ENCODE measurements around the gene KRCC1. TPM values are rescaled to one million over a fixed set of nuclear protein-coding genes. Genes with fewer than 3 reads are reported as not detected.
"Not testable (repeated sequence)": the region's sequence is repeated elsewhere in the genome, so short reads cannot be mapped to it uniquely, and the experiment has no call there.

The KRCC1 gene
- total RNA-seq, 4 donors from 2014 or later, result 12.9 to 22.1 (median 17.9) TPM

DNA sequence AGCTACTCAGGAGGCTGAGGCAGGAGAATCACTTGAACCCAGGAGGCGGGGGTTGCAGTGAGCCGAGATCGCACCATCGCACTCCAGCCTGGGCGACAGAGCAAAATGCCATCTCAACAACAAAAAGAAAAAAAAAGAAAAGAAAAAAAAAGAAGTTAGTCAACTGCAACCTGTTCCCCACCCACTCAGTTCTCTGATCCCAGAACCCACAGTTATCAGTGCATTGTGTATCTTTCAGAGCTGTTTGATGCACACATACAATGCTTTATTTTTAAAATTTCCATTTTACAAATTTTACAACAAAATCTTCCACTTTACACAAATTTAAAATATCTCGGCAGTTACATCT lies 53.2 kb downstream of the KRCC1 start:
- Histone ChIP-seq H3K36me3 (no peaks in the 10 kb centered on the region), H3K27me3 (peaks cover 4% of the 10 kb centered on the region), H3K4me1 (no peaks in the 10 kb centered on the region), H3K9me3 (no peaks in the 10 kb centered on the region), H3K27ac (no peak overlapping the region), H3K4me3 (no peak overlapping the region)
- no peak for TF ChIP-seq POLR2A (IDR thresholded peaks at IDR 0.05)
- no peak for DNase-seq (ENCODE audit: low spot score in 2 of 2)
- 93% methylated on average over 6 of the region's 6 CpGs for WGBS

DNA sequence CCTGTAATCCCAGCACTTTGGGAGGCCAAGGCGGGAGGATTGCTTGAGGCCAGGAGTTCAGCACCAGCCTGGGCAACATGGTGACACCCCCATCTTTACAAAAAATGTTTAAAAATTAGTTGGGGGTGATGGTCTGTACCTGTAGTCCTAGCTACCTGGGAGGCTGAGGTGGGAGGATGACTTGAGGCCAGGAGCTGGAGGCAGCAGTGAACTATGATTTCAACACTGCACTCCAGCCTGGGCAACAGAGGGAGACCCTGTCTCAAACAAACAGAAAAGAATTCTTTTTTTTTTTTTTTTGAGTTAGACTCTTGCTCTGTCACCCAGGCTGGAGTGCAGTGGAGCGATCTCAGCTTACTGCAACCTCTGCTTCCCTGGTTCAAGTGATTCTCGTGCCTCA lies 55.1 kb downstream of the KRCC1 start:
- H3K4me1 ChIP-seq; H3K27me3 ChIP-seq; H3K27ac ChIP-seq; H3K4me3 ChIP-seq; H3K9me3 ChIP-seq; H3K36me3 ChIP-seq; DNase-seq (ENCODE audit: low spot score in 2 of 2): not testable (repeated sequence)
- 64% methylated on average over 3 of the region's 3 CpGs for WGBS

DNA sequence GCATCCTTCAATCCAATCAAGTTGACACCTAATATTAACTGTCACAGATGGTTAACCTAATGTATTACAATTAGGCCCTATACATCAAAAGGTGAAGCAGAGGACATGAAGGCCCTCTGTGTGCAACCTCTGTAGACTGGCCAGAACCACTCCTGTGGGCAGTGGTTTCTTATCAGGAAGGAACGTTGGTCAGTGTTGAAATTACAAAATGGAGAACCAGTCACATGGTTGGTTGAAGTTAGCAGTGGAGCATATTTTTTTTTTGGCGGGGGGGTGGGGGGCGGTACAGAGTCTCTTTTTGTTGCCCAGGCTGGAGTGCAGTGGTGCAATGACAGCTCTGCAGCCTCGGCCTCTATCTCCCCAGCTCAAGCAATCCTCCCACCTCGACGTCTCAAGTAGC lies 59.0 kb downstream of the KRCC1 start:
- no peaks in the 10 kb centered on the region for H3K9me3 ChIP-seq
- H3K27ac ChIP-seq, result no peak overlapping the region
- no peak for DNase-seq (ENCODE audit: low spot score in 2 of 2)
- TF ChIP-seq EP300 (IDR thresholded peaks at IDR 0.05), result no peak
- TF ChIP-seq POLR2AphosphoS5 (IDR thresholded peaks at IDR 0.05), result no peak
- TF ChIP-seq POLR2A (IDR thresholded peaks at IDR 0.05), result no peak
- TF ChIP-seq, protein P1, sequence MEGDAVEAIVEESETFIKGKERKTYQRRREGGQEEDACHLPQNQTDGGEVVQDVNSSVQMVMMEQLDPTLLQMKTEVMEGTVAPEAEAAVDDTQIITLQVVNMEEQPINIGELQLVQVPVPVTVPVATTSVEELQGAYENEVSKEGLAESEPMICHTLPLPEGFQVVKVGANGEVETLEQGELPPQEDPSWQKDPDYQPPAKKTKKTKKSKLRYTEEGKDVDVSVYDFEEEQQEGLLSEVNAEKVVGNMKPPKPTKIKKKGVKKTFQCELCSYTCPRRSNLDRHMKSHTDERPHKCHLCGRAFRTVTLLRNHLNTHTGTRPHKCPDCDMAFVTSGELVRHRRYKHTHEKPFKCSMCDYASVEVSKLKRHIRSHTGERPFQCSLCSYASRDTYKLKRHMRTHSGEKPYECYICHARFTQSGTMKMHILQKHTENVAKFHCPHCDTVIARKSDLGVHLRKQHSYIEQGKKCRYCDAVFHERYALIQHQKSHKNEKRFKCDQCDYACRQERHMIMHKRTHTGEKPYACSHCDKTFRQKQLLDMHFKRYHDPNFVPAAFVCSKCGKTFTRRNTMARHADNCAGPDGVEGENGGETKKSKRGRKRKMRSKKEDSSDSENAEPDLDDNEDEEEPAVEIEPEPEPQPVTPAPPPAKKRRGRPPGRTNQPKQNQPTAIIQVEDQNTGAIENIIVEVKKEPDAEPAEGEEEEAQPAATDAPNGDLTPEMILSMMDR (IDR thresholded peaks at IDR 0.05), result no peak
- no peaks in the 10 kb centered on the region for H3K4me1 ChIP-seq
- WGBS, result 73% methylated on average over 6 of the region's 6 CpGs
- no peaks in the 10 kb centered on the region for H3K36me3 ChIP-seq
- H3K4me3 ChIP-seq, result no peak overlapping the region
- H3K27me3 ChIP-seq, result no peaks in the 10 kb centered on the region

DNA sequence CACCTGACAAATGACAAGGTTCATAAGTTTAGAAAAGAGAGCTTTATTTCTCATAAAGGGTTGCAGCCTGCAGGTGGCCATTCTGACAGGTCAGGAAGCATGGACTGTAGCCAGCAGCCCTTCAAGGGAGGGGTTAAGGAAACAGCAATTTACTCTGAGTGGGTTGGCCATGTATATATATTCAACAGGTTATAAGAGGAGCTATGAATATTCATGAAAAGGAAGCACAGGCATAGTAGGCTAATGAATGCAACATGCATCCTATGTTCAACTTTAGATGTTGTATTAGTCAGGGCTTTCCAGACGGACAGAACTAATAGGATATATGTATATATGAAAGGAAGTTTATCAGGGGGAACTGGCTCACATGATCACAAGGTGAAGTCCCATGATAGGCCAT lies 59.8 kb downstream of the KRCC1 start:
- Histone ChIP-seq H3K27ac (no peak overlapping the region), H3K9me3 (no peaks in the 10 kb centered on the region), H3K36me3 (no peaks in the 10 kb centered on the region), H3K4me1 (no peaks in the 10 kb centered on the region), H3K4me3 (no peak overlapping the region), H3K27me3 (no peaks in the 10 kb centered on the region)
- DNase-seq (ENCODE audit: low spot score in 2 of 2), result no peak
- TF ChIP-seq EP300 (IDR thresholded peaks at IDR 0.05) (no peak), POLR2A (IDR thresholded peaks at IDR 0.05) (no peak), POLR2AphosphoS5 (IDR thresholded peaks at IDR 0.05) (no peak)
- TF ChIP-seq, protein P1 (IDR thresholded peaks at IDR 0.05), result no peak
- WGBS, result 68% methylated on average over 1 of the region's 1 CpG

DNA sequence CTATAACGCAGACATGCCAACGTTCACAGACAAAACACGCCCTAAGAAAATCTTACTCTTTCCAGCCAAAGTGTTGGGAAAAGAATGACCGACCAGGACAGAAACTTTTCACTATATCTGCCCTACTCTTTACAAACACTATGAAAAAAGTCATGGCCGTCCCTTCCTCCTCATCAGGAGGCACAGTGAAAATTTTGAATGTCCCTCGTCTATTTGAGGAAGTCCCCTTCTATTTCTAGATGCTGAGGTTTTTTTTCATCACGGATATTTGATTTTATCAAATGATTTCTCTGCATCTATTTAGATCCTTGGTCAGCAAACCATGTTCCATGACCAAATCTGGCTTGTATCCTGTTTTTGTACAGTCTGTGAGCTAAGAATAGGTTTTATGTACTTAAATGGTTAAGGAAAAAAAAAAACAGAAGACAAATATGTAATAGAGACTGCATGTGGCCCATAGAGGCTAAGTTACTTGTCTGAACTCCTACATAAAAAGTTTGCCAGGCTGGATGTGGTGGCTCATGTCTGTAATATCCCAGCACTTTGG lies 61.2 kb downstream of the KRCC1 start:
- H3K9me3 ChIP-seq; H3K4me1 ChIP-seq; H3K4me3 ChIP-seq; H3K27me3 ChIP-seq; H3K27ac ChIP-seq; H3K36me3 ChIP-seq; DNase-seq (ENCODE audit: low spot score in 2 of 2): not testable (repeated sequence)
- WGBS, result 53% methylated on average over 7 of the region's 7 CpGs

DNA sequence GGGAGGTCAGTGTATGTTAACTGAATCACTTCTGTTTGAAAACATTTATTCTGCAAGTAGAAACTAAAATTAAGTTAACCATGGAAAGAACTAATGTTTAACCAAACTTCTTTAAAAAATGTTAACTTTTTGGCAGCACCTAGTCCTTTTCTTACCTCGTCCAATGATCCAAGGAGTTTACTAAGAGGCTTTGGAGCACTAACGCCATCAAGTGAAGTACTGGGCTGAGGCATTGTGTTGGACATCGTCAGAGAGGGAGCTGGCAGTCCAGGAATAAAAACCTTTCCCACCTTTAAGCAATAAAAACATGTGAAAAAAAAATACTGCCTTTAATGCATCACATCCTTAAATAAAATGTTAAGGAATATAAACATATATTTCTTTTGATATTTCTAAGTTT lies 63.0 kb downstream of the KRCC1 start:
- not testable (repeated sequence) for H3K4me3 ChIP-seq; H3K4me1 ChIP-seq; H3K36me3 ChIP-seq; DNase-seq (ENCODE audit: low spot score in 2 of 2); H3K9me3 ChIP-seq; H3K27me3 ChIP-seq; H3K27ac ChIP-seq
- 29% methylated on average over 1 of the region's 3 CpGs for WGBS

DNA sequence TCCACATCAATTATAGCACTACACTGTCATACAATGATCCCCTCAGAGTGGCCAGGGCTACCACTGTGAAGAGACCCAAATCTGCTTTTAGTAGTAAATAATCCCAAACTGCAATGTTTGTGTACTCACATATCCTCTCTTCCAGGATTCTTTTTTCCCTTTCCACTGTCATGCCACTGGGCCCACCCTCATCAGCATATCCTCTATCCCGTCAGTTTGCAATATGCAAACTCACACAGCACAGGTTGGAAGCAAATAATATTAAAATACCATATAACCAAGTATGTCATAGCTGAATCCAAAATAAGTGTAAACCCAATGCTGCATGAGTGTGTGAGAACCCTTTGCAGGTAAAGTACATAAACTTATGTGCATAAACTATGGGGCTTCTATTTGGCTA lies 68.1 kb downstream of the KRCC1 start:
- not testable (repeated sequence) for H3K4me1 ChIP-seq; H3K36me3 ChIP-seq; H3K27me3 ChIP-seq; H3K9me3 ChIP-seq; DNase-seq (ENCODE audit: low spot score in 2 of 2); H3K27ac ChIP-seq; H3K4me3 ChIP-seq
- WGBS, result no CpG with 5 or more reads among the region's 1 CpG

DNA sequence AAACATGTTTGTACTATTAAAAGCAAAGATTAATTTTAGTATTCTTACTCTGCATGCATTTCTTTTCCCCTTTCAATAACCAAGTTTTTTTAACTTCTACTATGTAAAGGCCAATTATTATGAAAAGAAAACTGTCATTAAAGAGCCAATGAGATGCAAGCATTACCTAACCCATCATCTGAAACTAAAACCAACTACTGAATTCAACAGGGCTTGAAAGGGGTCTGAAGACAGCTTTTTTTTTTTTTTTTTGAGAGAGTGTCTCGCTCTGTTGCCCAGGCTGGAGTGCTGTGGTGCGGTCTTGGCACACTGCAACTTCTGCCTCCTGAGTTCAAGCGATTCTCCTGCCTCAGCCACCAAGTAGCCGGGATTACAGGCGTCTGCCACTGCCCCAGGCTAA lies 69.7 kb downstream of the KRCC1 start:
- WGBS, result 41% methylated on average over 5 of the region's 5 CpGs
- H3K27me3 ChIP-seq, H3K4me1 ChIP-seq: not testable (repeated sequence)

DNA sequence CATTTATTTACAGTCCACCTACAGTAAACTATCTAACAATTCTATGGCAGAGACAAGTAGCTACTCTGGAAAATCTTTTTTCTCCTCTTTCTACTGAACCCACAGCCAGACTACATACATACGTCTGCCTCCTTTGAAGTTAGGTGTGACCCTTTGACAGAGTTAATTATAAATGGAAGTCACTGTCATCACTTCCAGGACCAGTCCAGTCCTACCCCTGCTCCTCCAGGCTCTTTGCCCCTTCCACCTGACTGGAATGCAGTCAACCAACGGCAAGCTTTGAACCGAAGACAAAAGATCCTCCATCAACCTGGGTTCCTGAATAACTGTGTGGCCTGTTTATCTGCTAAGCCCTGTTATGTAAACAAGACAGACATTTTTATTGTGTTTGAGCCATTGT lies 74.4 kb downstream of the KRCC1 start:
- not testable (repeated sequence) for H3K36me3 ChIP-seq; H3K9me3 ChIP-seq; DNase-seq (ENCODE audit: low spot score in 2 of 2); H3K27me3 ChIP-seq; H3K4me3 ChIP-seq; H3K4me1 ChIP-seq; H3K27ac ChIP-seq
- no CpG with 5 or more reads among the region's 3 CpGs for WGBS

More for the DNA sequence above, 69.7 kb downstream of the KRCC1 start:
- DNase-seq (ENCODE audit: low spot score in 2 of 2); H3K4me3 ChIP-seq; H3K36me3 ChIP-seq; H3K27ac ChIP-seq; H3K9me3 ChIP-seq: not testable (repeated sequence)

Other genes starting within 250 kb of the KRCC1 start
- gene RGPD2, start 230.0 kb downstream of the KRCC1 start, total RNA-seq, result 1 to 10 TPM in 2 of 4 donors, under 1 TPM in 1, not detected in 1; 0.73 to 9.0 (median 6.3) TPM
- not detected for gene RNU2-63P, start 39.2 kb downstream of the KRCC1 start, total RNA-seq
- gene SMYD1, start 12.0 kb upstream of the KRCC1 start, total RNA-seq, result not detected
- 1 to 10 TPM in 1 of 4 donors, not detected in 3; 6.8 TPM for gene FABP1, start 72.3 kb upstream of the KRCC1 start, total RNA-seq
- gene THNSL2, start 114.6 kb upstream of the KRCC1 start, total RNA-seq, result 10 to 100 TPM in 2 of 4 donors, 1 to 10 TPM in 2; 2.3 to 35.8 (median 11.4) TPM